GM12878 (cell line): ENCODE measurements around the gene UBE2Q2. TPM values are rescaled to one million over a fixed set of nuclear protein-coding genes. Genes with fewer than 3 reads are reported as not detected.
A peak's percentile ranks its signal among the peaks of the same experiment; 100 is the strongest.

ENCODE experiments used
- ATAC-seq: fragments of 200-7000 bp; cut with Tn5 transposase; 3 replicates; pipeline ENCODE4 v1.9.1; 2020; ENCODE audit warnings: mild to moderate bottlenecking, moderate library complexity
- BruUV-seq: library from RNA; stranded (reverse); fragments of 400-500 nt; replicated peaks from 2 replicates; lab custom pipeline; 2021; lab: Mats Ljungman, UMichigan
- CTCF ChIA-PET: fragments of 300-600 bp; sonication (Branson Sonifier 250); formaldehyde crosslinking; extraction: SDS; loops from one replicate; lab custom pipeline; 2021; ENCODE audit warnings: inconsistent platforms; lab: Yijun Ruan, JAX
- POLR2A ChIA-PET: fragments of 350-600 bp; formaldehyde crosslinking; extraction: SDS; loops from one replicate; lab custom pipeline; 2021; ENCODE audit warnings: inconsistent platforms; lab: Charles Lee
- RAD21 ChIA-PET: fragments of 300-600 bp; sonication (Branson Sonifier 250); formaldehyde crosslinking; loops from one replicate; lab custom pipeline; 2023; ENCODE audit warnings: antibody characterized with exemption; ENCODE audit not compliant: unreplicated experiment; lab: Charles Lee
- SMC1A ChIA-PET: fragments of 300-600 bp; sonication (Branson Sonifier 250); formaldehyde crosslinking; loops from one replicate; lab custom pipeline; 2023; ENCODE audit not compliant: unreplicated experiment, uncharacterized antibody; lab: Charles Lee
- DNase-seq: peaks from one replicate; pipeline ENCODE4 v3.0.0-alpha.2; 2011; ENCODE audit warnings: low read depth, low spot score
- FAIRE-seq: peaks from 3 replicates; lab custom pipeline; 2011; peaks lifted over from hg19 to GRCh38; lab: Jason Lieb, UNC
- H2AFZ ChIP-seq: 2 replicates; pipeline ENCODE4 v1.6.0; 2011; ENCODE audit warnings: low read depth, low read length, control low read depth; ENCODE audit not compliant: control insufficient read depth
- H3K27ac ChIP-seq: 2 replicates; pipeline ENCODE4 v1.5.1; 2011; ENCODE audit warnings: control low read depth; ENCODE audit not compliant: control insufficient read depth, insufficient read depth
- H3K27me3 ChIP-seq, 2 experiments: replicated peaks in 1 of 2; 2 replicates each; pipeline versions ENCODE4 v1.6.0 to v1.6.1; 2011; ENCODE audit warnings: low read length in 1 of 2; ENCODE audit not compliant: control insufficient read depth in 2 of 2, insufficient read depth in 2 of 2
- H3K36me3 ChIP-seq, 2 experiments: 2 replicates each; pipeline ENCODE4 v1.5.1; 2011; ENCODE audit warnings: low read length in 1 of 2; ENCODE audit not compliant: control insufficient read depth in 2 of 2, insufficient read depth in 2 of 2
- H3K4me1 ChIP-seq: 2 replicates; pipeline ENCODE4 v1.6.1; 2011; ENCODE audit warnings: mild to moderate bottlenecking, low read length, moderate library complexity, mixed read lengths; ENCODE audit not compliant: control insufficient read depth, insufficient read depth
- H3K4me2 ChIP-seq: 2 replicates; pipeline ENCODE4 v1.6.0; 2011; ENCODE audit warnings: control low read depth; ENCODE audit not compliant: control insufficient read depth, insufficient read depth
- H3K4me3 ChIP-seq: fragments of 200-600 bp; sonication (generic); 2 replicates; pipeline ENCODE4 v1.5.1; 2016
- H3K79me2 ChIP-seq: 2 replicates; pipeline ENCODE4 v1.6.0; 2011; ENCODE audit warnings: low read length; ENCODE audit not compliant: control insufficient read depth, insufficient read depth
- H3K9ac ChIP-seq: 2 replicates; pipeline ENCODE4 v1.8.0; 2011; ENCODE audit warnings: low read length, control low read depth, mixed read lengths; ENCODE audit not compliant: control insufficient read depth, insufficient read depth
- H3K9me3 ChIP-seq: replicated peaks from 3 replicates; pipeline ENCODE4 v1.5.1; 2011; ENCODE audit warnings: mild to moderate bottlenecking, low read length; ENCODE audit not compliant: control insufficient read depth, insufficient read depth
- H4K20me1 ChIP-seq: 2 replicates; pipeline ENCODE4 v1.6.0; 2011; ENCODE audit not compliant: control insufficient read depth, insufficient read depth
- CBX3 ChIP-seq: fragments of 200-600 bp; sonication (generic); IDR thresholded peaks from 2 replicates; pipeline ENCODE4 v1.6.1; 2016; ENCODE audit warnings: low read depth, borderline replicate concordance
- CTCF ChIP-seq, 3 experiments: IDR thresholded peaks in 2 of 3; conservative IDR thresholded peaks in 1 of 3; 2 replicates each; pipeline ENCODE4 v1.5.1; 2011; ENCODE audit warnings: low read depth in 3 of 3, low read length in 3 of 3, mild to moderate bottlenecking in 3 of 3, control low read depth in 2 of 3, moderate library complexity in 2 of 3, inconsistent platforms in 1 of 3, mixed read lengths in 1 of 3; ENCODE audit not compliant: control insufficient read depth in 2 of 3, insufficient read depth in 1 of 3; ENCODE audit errors: extremely low read depth in 1 of 3
- FOXM1 ChIP-seq: IDR thresholded peaks from 2 replicates; pipeline ENCODE4 v1.6.1; 2012; ENCODE audit warnings: low read depth, mild to moderate bottlenecking, inconsistent platforms, low read length, moderate library complexity
- MAX ChIP-seq: IDR thresholded peaks from 2 replicates; pipeline ENCODE4 v1.6.1; 2012; ENCODE audit warnings: low read depth, low read length, improper control_type of control experiment
- MEF2B ChIP-seq: fragments of 450-650 bp; IDR thresholded peaks from 2 replicates; pipeline ENCODE4 v1.6.1; 2018; ENCODE audit warnings: mild to moderate bottlenecking, moderate library complexity; ENCODE audit not compliant: partially characterized antibody, poor library complexity, severe bottlenecking
- MTA2 ChIP-seq: fragments of 450-650 bp; IDR thresholded peaks from 2 replicates; pipeline ENCODE4 v1.6.1; 2016; ENCODE audit warnings: low read depth, mild to moderate bottlenecking, moderate library complexity
- PBX3 ChIP-seq: IDR thresholded peaks from 2 replicates; pipeline ENCODE4 v1.6.1; 2011; ENCODE audit warnings: mild to moderate bottlenecking, low read depth, low read length, moderate library complexity; ENCODE audit not compliant: insufficient replicate concordance
- RAD51 ChIP-seq: fragments of 450-650 bp; IDR thresholded peaks from 2 replicates; pipeline ENCODE4 v1.6.1; 2016; ENCODE audit warnings: moderate library complexity, mild to moderate bottlenecking, inconsistent platforms
- WGBS: methylation state at CpG from one replicate; pipeline ENCODE4 v1.1.6; 2016; ENCODE audit warnings: low lambda C conversion rate; ENCODE audit not compliant: insufficient replicate concordance, insufficient coverage; ENCODE audit errors: missing lambda C conversion rate; 5-methylcytosine and 5-hydroxymethylcytosine counted together
- in situ Hi-C: fragments of 300-500 bp; cut with MboI; formaldehyde crosslinking; loops from 9 replicates; pipeline ENCODE4 v1.14.3; 2018; ENCODE audit warnings: mixed read lengths
- intact Hi-C: fragments of 100-400 bp; cut with micrococcal nuclease; formaldehyde crosslinking; loops from one replicate; pipeline ENCODE4 v1.14.2; 2022; ENCODE audit not compliant: unreplicated experiment
- polyA plus RNA-seq, 11 experiments: library from polyadenylated mRNA; depleted of rRNA in 4 of 11; unstranded in 6 of 11; stranded (reverse) in 5 of 11; fragments of >200 nt; fragmentation: Nextera tagmentation in 4 of 11; fragmentation: Illumina TruSeq in 1 of 11; extraction: Ambion mirVana in 4 of 11; extraction: Trizol in 1 of 11; gene quantifications; 1 replicate in 1 of 11; 2 replicates in 10 of 11; pipeline versions ENCODE4 v1.2.1 to v1.2.3, GENCODE V29; 2011 to 2016; ENCODE audit warnings: inconsistent platforms in 2 of 11, missing spikeins in 2 of 11, low read depth in 1 of 11
- total RNA-seq, 4 experiments: library from RNA; depleted of rRNA in 3 of 4; stranded (reverse); fragments of >200 nt in 3 of 4; fragmentation: Illumina TruSeq in 1 of 4; extraction: Trizol in 1 of 4; gene quantifications; 2 replicates each; pipeline versions ENCODE4 v1.2.1 to v1.2.3, GENCODE V29; 2013 to 2021
- TF ChIP-seq, protein P1 (sequence below): IDR thresholded peaks from 2 replicates; pipeline ENCODE4 v1.6.1; 2011; ENCODE audit warnings: low read depth, mild to moderate bottlenecking, low read length, moderate library complexity, borderline replicate concordance; ENCODE audit errors: extremely low read depth

UBE2Q2 gene
- total and polyA plus RNA-seq, 10 of the 15 experiments (the other 5 are each of a cell fraction or from before 2014, with no cell fraction given), result 11.1 to 31.9 (median 21.6) TPM

- peak; percentile 45 to 68 (median 55); a peak in 5 of 6 replicates for TF ChIP-seq CTCF (IDR thresholded peaks at IDR 0.05 in 2 of 3, conservative IDR thresholded peaks at IDR 0.05 in 1 of 3; ENCODE audit: control insufficient read depth in 2 of 3, extremely low read depth in 1 of 3, insufficient read depth in 1 of 3, low read depth in 3 of 3, low read length in 3 of 3)
- no peak for TF ChIP-seq CBX3
- TF ChIP-seq, protein P1, sequence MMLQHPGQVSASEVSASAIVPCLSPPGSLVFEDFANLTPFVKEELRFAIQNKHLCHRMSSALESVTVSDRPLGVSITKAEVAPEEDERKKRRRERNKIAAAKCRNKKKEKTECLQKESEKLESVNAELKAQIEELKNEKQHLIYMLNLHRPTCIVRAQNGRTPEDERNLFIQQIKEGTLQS, result no peak
- no peak for TF ChIP-seq MEF2B
These were observed 33.1 kb upstream of the UBE2Q2 start (continued) for GRCh38 chr15:75809986-75810750.

- Histone ChIP-seq H3K9ac (no peak overlapping the region), H3K9me3 (no peaks in the 10 kb centered on the region), H3K4me2 (no peak overlapping the region)
- intact Hi-C loops, result loop anchor here (2.0 to 5.0 kb wide), 2 partner anchors 116 to 328 kb away; no protein-coding TSS in a partner anchor
- TF ChIP-seq FOXM1 (no peak), MEF2B (no peak), RAD51 (peak; percentile 70; the same call in 1 of the 2 replicates), MTA2 (no peak), MAX (no peak), PBX3 (no peak)
- TF ChIP-seq, protein P1, result no peak
- TF ChIP-seq, all 136 proteins: peak for 1
- Histone ChIP-seq H3K36me3 (no peaks in the 10 kb centered on the region), H3K4me3 (no peak overlapping the region), H4K20me1 (no peaks in the 10 kb centered on the region), H3K4me1 (no peaks in the 10 kb centered on the region), H3K79me2 (no peaks in the 10 kb centered on the region), H3K27me3 (no peaks in the 10 kb centered on the region; a peak in 1 of 4 replicates), H2AFZ (no peak overlapping the region), H3K27ac (no peak overlapping the region)
- FAIRE-seq (no peak), ATAC-seq (no peak), DNase-seq (no peak)
- ChIA-PET CTCF (interaction anchor here (1.0 to 4.3 kb wide), 13 partner anchors 10 to 341 kb away, joined by 3 to 74 read pairs (median 6); a partner anchor contains a TSS), RAD21 (interaction anchor here (0.7 to 3.8 kb wide), 7 partner anchors 26 to 329 kb away, joined by 3 to 44 read pairs (median 4); no protein-coding TSS in a partner anchor), SMC1A (interaction anchor here (0.6 to 4.5 kb wide), 8 partner anchors 68 to 329 kb away, joined by 3 to 44 read pairs (median 4); no protein-coding TSS in a partner anchor), POLR2A (no interaction called here)
- WGBS, result 51% methylated on average over 2 of the region's 2 CpGs
- no TSS peak for BruUV-seq
- in situ Hi-C loops, result loop anchor here (5.0 kb wide), 1 partner anchor 331 kb away; no protein-coding TSS in a partner anchor
These were observed 32.3 kb upstream of the UBE2Q2 start for GRCh38 chr15:75810874-75811498.
